Fibroblast of lung (primary cell): ENCODE measurements around the gene VMAC. TPM values are rescaled to one million over a fixed set of nuclear protein-coding genes. Genes with fewer than 3 reads are reported as not detected.

ENCODE experiments used
- DNase-seq, 2 donors: peaks; one replicate each; pipeline versions ENCODE4 v3.0.0 to v3.0.0-alpha.2; 2010; ENCODE audit warnings: low read depth in 2 of 2
- H2AFZ ChIP-seq: 2 replicates; pipeline ENCODE4 v1.5.1; 2012; ENCODE audit warnings: low read length, control low read depth, inconsistent platforms
- H3K27ac ChIP-seq: 2 replicates; pipeline ENCODE4 v1.5.1; 2011; ENCODE audit warnings: low read length, control low read depth; ENCODE audit not compliant: insufficient read depth
- H3K27me3 ChIP-seq: 2 replicates; pipeline ENCODE4 v1.5.1; 2011; ENCODE audit warnings: mild to moderate bottlenecking, low read length; ENCODE audit not compliant: control insufficient read depth, insufficient read depth
- H3K36me3 ChIP-seq: 2 replicates; pipeline ENCODE4 v1.5.1; 2011; ENCODE audit warnings: low read length; ENCODE audit not compliant: control insufficient read depth, insufficient read depth
- H3K4me1 ChIP-seq: 2 replicates; pipeline ENCODE4 v1.5.1; 2011; ENCODE audit warnings: low read length; ENCODE audit not compliant: control insufficient read depth, insufficient read depth; ENCODE audit errors: extremely low read depth
- H3K4me2 ChIP-seq: 2 replicates; pipeline ENCODE4 v1.5.1; 2011; ENCODE audit warnings: low read length, control low read depth; ENCODE audit not compliant: insufficient read depth; ENCODE audit errors: extremely low read depth
- H3K4me3 ChIP-seq, 4 experiments: fragments of 200-600 bp in 1 of 4; sonication (generic) in 1 of 4; replicated peaks in 1 of 4; 2 replicates each; pipeline ENCODE4 v1.5.1; 2011 to 2016; ENCODE audit warnings: low read length in 4 of 4, low read depth in 3 of 4, mild to moderate bottlenecking in 3 of 4, control low read depth in 2 of 4, inconsistent platforms in 1 of 4, mixed read lengths in 1 of 4; ENCODE audit not compliant: insufficient read depth in 1 of 4; ENCODE audit errors: control extremely low read depth in 1 of 4
- H3K79me2 ChIP-seq: 2 replicates; pipeline ENCODE4 v1.5.1; 2012; ENCODE audit warnings: mild to moderate bottlenecking, low read length, inconsistent platforms; ENCODE audit not compliant: control insufficient read depth, insufficient read depth
- H3K9ac ChIP-seq: 2 replicates; pipeline ENCODE4 v1.5.1; 2011; ENCODE audit warnings: mild to moderate bottlenecking, low read length, control low read depth; ENCODE audit not compliant: insufficient read depth
- H3K9me3 ChIP-seq: 2 replicates; pipeline ENCODE4 v1.5.1; 2012; ENCODE audit warnings: low read depth, low read length; ENCODE audit not compliant: control insufficient read depth, insufficient read depth
- H4K20me1 ChIP-seq: 2 replicates; pipeline ENCODE4 v1.5.1; 2011; ENCODE audit warnings: low read length; ENCODE audit not compliant: control insufficient read depth, insufficient read depth; ENCODE audit errors: extremely low read depth
- EZH2 ChIP-seq: IDR thresholded peaks from 2 replicates; pipeline ENCODE4 v1.5.1; 2012; ENCODE audit warnings: low read length, control low read depth, mild to moderate bottlenecking; ENCODE audit errors: missing control alignments
- polyA plus RNA-seq, 2 donors: library from polyadenylated mRNA; depleted of rRNA in 1 of 2; stranded (reverse) in 1 of 2; unstranded in 1 of 2; fragments of >200 nt; gene quantifications; 2 replicates each; pipeline ENCODE4 v1.2.1, GENCODE V29; 2011 to 2012; ENCODE audit warnings: missing spikeins in 1 of 2
- total RNA-seq: library from RNA; depleted of rRNA; stranded (reverse); fragments of >200 nt; gene quantifications from 2 replicates; pipeline ENCODE4 v1.2.1, GENCODE V29; 2014
- TF ChIP-seq, protein P1 (sequence below), 2 donors: IDR thresholded peaks in 1 of 2; conservative IDR thresholded peaks in 1 of 2; 1 replicate in 1 of 2; 2 replicates in 1 of 2; pipeline ENCODE4 v1.5.1; 2011 to 2012; ENCODE audit warnings: low read length in 2 of 2, control low read depth in 1 of 2, inconsistent platforms in 1 of 2, low read depth in 1 of 2, mild to moderate bottlenecking in 1 of 2

Gene VMAC
- total and polyA plus RNA-seq, 2 donors (not counting 1 experiment from before 2014, with no cell fraction given) = 1.7 to 8.3 TPM

DNA sequence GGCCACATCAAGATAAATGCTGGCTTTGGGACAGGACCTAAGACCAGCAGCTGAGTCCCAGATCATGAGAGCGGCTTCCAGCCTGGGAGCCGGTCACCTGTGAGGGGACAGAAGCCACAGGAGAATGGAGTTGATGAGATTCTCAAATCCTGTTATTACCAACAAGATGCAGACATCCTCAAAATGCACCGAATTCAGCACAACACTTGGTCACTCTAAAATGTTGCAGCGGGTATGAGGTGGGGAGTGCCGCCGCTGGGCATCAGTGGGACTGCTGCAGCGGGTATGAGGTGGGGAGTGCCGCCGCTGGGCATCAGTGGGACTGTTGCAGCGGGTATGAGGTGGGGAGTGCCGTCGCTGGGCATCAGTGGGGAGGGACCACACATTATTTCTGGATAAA lies 52.1 kb downstream of the VMAC start:
- Histone ChIP-seq H3K36me3 (peaks cover 1% of the 10 kb centered on the region), H3K4me3 (no peak overlapping the region), H3K9ac (no peak overlapping the region), H2AFZ (no peak overlapping the region), H3K4me2 (no peak overlapping the region), H4K20me1 (peaks cover 1% of the 10 kb centered on the region), H3K27me3 (no peaks in the 10 kb centered on the region), H3K79me2 (peaks cover 80% of the 10 kb centered on the region), H3K4me1 (peaks cover 42% of the 10 kb centered on the region), H3K9me3 (no peaks in the 10 kb centered on the region), H3K27ac (no peak overlapping the region)
- DNase-seq = no peak
- TF ChIP-seq EZH2 = no peak
- TF ChIP-seq, protein P1, sequence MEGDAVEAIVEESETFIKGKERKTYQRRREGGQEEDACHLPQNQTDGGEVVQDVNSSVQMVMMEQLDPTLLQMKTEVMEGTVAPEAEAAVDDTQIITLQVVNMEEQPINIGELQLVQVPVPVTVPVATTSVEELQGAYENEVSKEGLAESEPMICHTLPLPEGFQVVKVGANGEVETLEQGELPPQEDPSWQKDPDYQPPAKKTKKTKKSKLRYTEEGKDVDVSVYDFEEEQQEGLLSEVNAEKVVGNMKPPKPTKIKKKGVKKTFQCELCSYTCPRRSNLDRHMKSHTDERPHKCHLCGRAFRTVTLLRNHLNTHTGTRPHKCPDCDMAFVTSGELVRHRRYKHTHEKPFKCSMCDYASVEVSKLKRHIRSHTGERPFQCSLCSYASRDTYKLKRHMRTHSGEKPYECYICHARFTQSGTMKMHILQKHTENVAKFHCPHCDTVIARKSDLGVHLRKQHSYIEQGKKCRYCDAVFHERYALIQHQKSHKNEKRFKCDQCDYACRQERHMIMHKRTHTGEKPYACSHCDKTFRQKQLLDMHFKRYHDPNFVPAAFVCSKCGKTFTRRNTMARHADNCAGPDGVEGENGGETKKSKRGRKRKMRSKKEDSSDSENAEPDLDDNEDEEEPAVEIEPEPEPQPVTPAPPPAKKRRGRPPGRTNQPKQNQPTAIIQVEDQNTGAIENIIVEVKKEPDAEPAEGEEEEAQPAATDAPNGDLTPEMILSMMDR (conservative IDR thresholded peaks at IDR 0.05 in 1 of 2, IDR thresholded peaks at IDR 0.05 in 1 of 2; ENCODE audit: low read depth in 1 of 2, low read length in 2 of 2) = no peak

GRCh38 chr19:5957170-5957569 lies 52.5 kb downstream of the VMAC start:
- Histone ChIP-seq H3K36me3 (peaks cover 1% of the 10 kb centered on the region), H3K4me3 (no peak overlapping the region), H3K4me1 (peaks cover 44% of the 10 kb centered on the region), H3K79me2 (peaks cover 80% of the 10 kb centered on the region), H3K4me2 (no peak overlapping the region), H3K9me3 (no peaks in the 10 kb centered on the region), H3K9ac (no peak overlapping the region), H4K20me1 (peaks cover 1% of the 10 kb centered on the region), H3K27ac (no peak overlapping the region), H3K27me3 (no peaks in the 10 kb centered on the region), H2AFZ (no peak overlapping the region)
- TF ChIP-seq, protein P1 (conservative IDR thresholded peaks at IDR 0.05 in 1 of 2, IDR thresholded peaks at IDR 0.05 in 1 of 2; ENCODE audit: low read depth in 1 of 2, low read length in 2 of 2) = no peak
- no peak for TF ChIP-seq EZH2
- DNase-seq = peak in 1 of 2 donors; percentile 69

- peaks cover 1% of the 10 kb centered on the region for H4K20me1 ChIP-seq
- TF ChIP-seq EZH2 = no peak
- TF ChIP-seq, protein P1 (conservative IDR thresholded peaks at IDR 0.05 in 1 of 2, IDR thresholded peaks at IDR 0.05 in 1 of 2; ENCODE audit: low read depth in 1 of 2, low read length in 2 of 2) = no peak
- H3K9me3 ChIP-seq = no peaks in the 10 kb centered on the region
- H3K79me2 ChIP-seq = peaks cover 80% of the 10 kb centered on the region
- no peak overlapping the region for H3K9ac ChIP-seq
- peaks cover 1% of the 10 kb centered on the region for H3K36me3 ChIP-seq
- H3K4me1 ChIP-seq = peaks cover 40% of the 10 kb centered on the region
- no peak overlapping the region for H3K4me3 ChIP-seq
- H2AFZ ChIP-seq = no peak overlapping the region
- no peak overlapping the region for H3K4me2 ChIP-seq
- no peak overlapping the region for H3K27ac ChIP-seq
- no peaks in the 10 kb centered on the region for H3K27me3 ChIP-seq
- DNase-seq = no peak
Observed at GRCh38 chr19:5958074-5958850, 53.6 kb downstream of the VMAC start.
